ENCODE data around the gene RNU2-63P. TPM values are rescaled to one million over a fixed set of nuclear protein-coding genes. Genes with fewer than 3 reads are reported as not detected.
"Not testable (repeated sequence)": the region's sequence is repeated elsewhere in the genome, so short reads cannot be mapped to it uniquely, and the experiment has no call there.

The RNU2-63P gene
- total RNA-seq, 2 experiments from 2014 or later = 12.6 to 13.1 TPM

DNA sequence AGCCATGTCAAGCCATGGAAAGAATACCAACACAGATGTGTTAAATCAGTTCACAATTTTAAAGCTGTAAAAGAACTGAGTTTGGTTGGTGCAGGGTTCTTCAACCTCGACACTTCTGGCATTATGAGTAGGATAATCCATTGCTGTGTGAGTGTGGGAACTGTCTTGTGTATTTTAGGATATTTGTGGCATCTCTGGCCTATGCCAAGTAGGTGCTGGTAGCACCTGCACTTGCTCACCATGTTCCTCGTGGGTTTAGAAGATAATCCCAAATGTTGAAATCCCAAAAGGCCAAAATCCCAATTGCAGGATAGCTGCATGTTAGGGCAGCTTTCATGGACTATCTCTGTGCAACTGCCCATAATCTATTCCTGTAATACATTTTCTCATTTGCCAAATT, 35.4 kb upstream of the RNU2-63P start:
- peaks cover 60% of the 10 kb centered on the region for H3K4me1 Mint-ChIP-seq (ENCODE audit: low read depth)
- H3K27ac Mint-ChIP-seq = no peak overlapping the region
- H3K9me3 Mint-ChIP-seq = no peaks in the 10 kb centered on the region
- no peak for DNase-seq
- intact Hi-C loops (cut with micrococcal nuclease) = loop anchor here (10.0 kb wide), 1 partner anchor 643 kb away; the partner anchor contains the start of gene RPIA
- H3K4me3 Mint-ChIP-seq = no peak overlapping the region
- H3K36me3 Mint-ChIP-seq (ENCODE audit: low read depth) = peaks cover 19% of the 10 kb centered on the region
- CTCF ChIA-PET = interaction anchor here (1.4 kb wide), 1 partner anchor 9 kb away, joined by 5 read pairs; no protein-coding TSS in a partner anchor
- no peaks in the 10 kb centered on the region for H3K27me3 Mint-ChIP-seq (ENCODE audit: low read depth)

DNA sequence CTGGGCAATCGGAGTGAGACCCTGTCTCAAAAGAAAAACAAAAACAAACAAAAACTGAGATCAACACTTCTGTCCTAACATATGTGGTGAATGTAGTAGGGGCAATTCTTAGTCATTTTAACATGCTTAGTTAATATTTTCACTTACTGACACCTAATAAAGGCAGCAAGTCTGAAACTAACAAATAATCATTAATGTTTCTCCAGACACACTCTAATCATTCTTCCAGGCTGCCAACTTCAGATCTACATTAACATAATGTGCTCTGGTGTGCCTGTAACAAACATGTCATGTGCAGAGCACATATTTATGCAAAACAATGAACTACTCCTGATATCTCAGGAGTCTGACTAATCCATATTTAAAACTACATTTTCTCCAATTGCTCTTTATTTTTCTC, 33.3 kb upstream of the RNU2-63P start:
- no peak overlapping the region for H3K4me3 Mint-ChIP-seq
- CTCF ChIA-PET = interaction anchor here (1.1 to 2.1 kb wide), 3 partner anchors 10 to 48 kb away, joined by 3 to 9 read pairs (median 5); no protein-coding TSS in a partner anchor
- no peak for DNase-seq
- H3K36me3 Mint-ChIP-seq (ENCODE audit: low read depth) = peaks cover 13% of the 10 kb centered on the region
- H3K27ac Mint-ChIP-seq = no peak overlapping the region
- no peaks in the 10 kb centered on the region for H3K9me3 Mint-ChIP-seq
- peaks cover 60% of the 10 kb centered on the region for H3K4me1 Mint-ChIP-seq (ENCODE audit: low read depth)
- no peaks in the 10 kb centered on the region for H3K27me3 Mint-ChIP-seq (ENCODE audit: low read depth)
- intact Hi-C loops (cut with micrococcal nuclease) = loop anchor here (10.0 kb wide), 1 partner anchor 645 kb away; the partner anchor contains the start of gene RPIA

DNA sequence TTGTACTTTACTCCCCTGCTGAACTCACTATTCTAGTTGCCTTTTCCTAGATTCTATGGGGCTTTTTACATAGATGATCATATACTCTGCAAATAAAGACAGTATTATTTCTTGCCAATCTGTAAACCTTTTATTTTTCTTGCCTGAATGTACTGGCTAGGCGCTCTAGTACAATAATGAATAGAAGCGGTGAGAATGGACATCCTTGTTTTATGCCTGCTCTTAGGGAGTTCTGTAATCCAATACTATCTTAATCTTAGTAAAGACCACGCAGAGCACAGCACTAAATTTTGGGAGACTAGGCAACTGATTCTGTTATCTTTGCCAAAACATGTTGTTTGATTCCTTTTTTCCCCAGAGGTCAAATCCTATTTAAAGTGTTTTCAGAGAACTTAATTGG, 32.2 kb upstream of the RNU2-63P start:
- no peak overlapping the region for H3K27ac Mint-ChIP-seq
- H3K36me3 Mint-ChIP-seq (ENCODE audit: low read depth) = peaks cover 10% of the 10 kb centered on the region
- no peak overlapping the region for H3K4me3 Mint-ChIP-seq
- CTCF ChIA-PET = interaction anchor here (1.1 kb wide), 1 partner anchor 11 kb away, joined by 4 read pairs; no protein-coding TSS in a partner anchor
- no peak for DNase-seq
- no peaks in the 10 kb centered on the region for H3K9me3 Mint-ChIP-seq
- no peaks in the 10 kb centered on the region for H3K27me3 Mint-ChIP-seq (ENCODE audit: low read depth)
- peaks cover 53% of the 10 kb centered on the region for H3K4me1 Mint-ChIP-seq (ENCODE audit: low read depth)
- intact Hi-C loops (cut with micrococcal nuclease) = no loop called here

DNA sequence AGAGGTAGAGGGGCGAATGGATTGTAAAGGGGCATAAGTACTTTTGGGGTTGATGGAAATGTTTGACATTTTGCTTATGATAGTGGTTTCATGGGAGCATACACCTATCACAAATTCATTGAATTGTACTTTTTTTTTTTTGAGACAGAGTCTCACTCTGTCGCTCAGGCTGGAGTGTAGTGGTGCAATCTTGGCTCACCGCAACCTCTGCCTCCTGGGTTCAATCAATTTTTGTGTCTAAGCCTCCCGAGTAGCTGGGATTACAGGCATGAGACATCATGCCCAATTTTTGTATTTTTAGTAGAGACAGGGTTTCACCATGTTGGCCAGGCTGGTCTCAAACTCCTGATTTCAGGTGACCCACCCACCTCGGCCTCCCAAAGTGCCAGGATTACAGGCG, 29.2 kb upstream of the RNU2-63P start:
- H3K4me3 Mint-ChIP-seq; DNase-seq; H3K27ac Mint-ChIP-seq; H3K27me3 Mint-ChIP-seq (ENCODE audit: low read depth); H3K36me3 Mint-ChIP-seq (ENCODE audit: low read depth); H3K9me3 Mint-ChIP-seq; intact Hi-C loops (cut with micrococcal nuclease): not testable (repeated sequence)
- CTCF ChIA-PET = interaction anchor here (3.7 kb wide), 1 partner anchor 14 kb away, joined by 16 read pairs; no protein-coding TSS in a partner anchor
- H3K4me1 Mint-ChIP-seq (ENCODE audit: low read depth) = peaks cover 43% of the 10 kb centered on the region

DNA sequence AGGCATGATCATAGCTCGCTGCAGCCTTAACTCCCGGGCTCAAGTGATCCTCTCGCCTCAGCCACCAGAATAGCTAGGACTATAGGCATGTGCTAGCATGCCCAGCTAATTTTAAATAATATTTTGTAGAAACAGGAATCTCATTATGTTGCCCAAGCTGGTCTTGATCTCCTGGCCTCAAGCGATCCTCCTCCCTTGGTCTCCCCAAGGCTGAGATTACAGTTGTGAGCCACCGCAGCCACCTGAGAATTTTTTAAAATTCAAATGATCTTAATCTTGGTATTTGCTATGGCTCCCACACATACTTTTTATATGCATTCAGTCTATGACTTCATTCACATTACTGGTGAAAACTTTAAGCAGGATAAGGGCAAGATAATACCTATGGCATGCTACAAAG, 26.1 kb upstream of the RNU2-63P start:
- H3K9me3 Mint-ChIP-seq = no peaks in the 10 kb centered on the region
- H3K4me1 Mint-ChIP-seq (ENCODE audit: low read depth) = peaks cover 51% of the 10 kb centered on the region
- DNase-seq = no peak
- H3K27me3 Mint-ChIP-seq (ENCODE audit: low read depth) = no peaks in the 10 kb centered on the region
- intact Hi-C loops (cut with micrococcal nuclease) = no loop called here
- no peak overlapping the region for H3K4me3 Mint-ChIP-seq
- H3K36me3 Mint-ChIP-seq (ENCODE audit: low read depth) = no peaks in the 10 kb centered on the region
- H3K27ac Mint-ChIP-seq = no peak overlapping the region
- CTCF ChIA-PET = no interaction called here

DNA sequence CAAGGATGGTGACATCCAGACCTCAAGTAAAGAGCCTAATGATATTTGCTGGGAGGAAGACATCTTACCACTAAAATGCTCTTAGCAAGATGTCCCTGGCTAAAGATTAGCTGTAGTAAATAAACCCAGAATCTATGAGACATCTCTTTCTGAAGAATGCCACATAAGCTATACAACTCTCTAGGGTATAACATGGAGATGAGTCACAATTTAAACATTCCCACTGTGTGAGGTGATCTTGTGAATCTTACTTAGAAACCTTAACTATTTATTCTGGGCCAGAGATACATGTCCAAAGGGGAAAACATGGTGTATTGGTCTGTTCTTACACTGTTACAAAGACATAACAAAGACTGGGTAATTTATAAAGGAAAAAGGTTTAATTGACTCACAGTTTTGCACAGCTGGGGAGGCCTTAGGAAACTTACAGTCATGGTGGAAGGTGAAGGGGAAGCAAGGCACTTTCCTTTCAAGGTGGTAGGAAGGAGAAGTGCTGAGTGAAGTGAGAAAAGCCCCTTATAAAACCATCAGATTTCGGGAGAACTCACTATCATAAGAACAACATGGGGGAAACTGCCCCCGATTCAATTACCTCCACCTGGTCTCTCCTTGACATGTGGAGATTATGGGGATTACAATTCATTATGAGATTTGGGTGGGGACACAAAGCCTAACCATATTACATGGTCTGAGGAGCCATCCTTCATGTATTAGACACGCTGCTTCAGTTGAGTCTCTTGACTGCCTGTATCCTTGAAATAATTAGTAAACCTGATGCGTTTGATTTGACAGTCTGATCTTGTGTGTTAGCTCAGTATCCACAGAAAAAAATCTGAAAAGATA, 22.1 kb upstream of the RNU2-63P start:
- Mint-ChIP-seq H3K27ac (peak overlapping the region; percentile 62), H3K27me3 (ENCODE audit: low read depth) (no peaks in the 10 kb centered on the region), H3K36me3 (ENCODE audit: low read depth) (peaks cover 15% of the 10 kb centered on the region), H3K9me3 (no peaks in the 10 kb centered on the region), H3K4me3 (no peak overlapping the region), H3K4me1 (ENCODE audit: low read depth) (peaks cover 42% of the 10 kb centered on the region)
- CTCF ChIA-PET = interaction anchor here (0.8 kb wide), 1 partner anchor 20 kb away, joined by 3 read pairs; no protein-coding TSS in a partner anchor
- intact Hi-C loops (cut with micrococcal nuclease) = loop anchor here (1.0 to 2.0 kb wide), 2 partner anchors 14 to 16 kb away; no protein-coding TSS in a partner anchor
- no peak for DNase-seq

DNA sequence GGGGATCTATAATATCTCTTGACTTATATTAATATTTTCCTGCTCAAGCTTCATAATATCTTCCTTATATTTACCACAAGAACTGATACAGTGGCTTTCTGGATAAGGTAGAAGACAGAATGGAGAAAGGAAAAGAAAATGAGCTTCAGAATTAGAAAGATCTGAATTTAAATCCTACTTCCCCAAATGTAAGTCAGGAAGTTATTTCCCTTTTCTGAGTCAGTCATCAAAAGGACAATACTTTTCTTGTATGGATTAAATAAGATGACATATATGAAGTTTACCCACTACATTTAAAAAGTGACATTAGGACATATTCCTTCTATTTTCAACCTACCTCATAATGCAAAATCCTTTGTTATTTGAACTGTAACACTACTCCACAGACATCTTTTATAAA, 20.3 kb upstream of the RNU2-63P start:
- Mint-ChIP-seq H3K27me3 (ENCODE audit: low read depth) (no peaks in the 10 kb centered on the region), H3K4me3 (no peak overlapping the region), H3K4me1 (ENCODE audit: low read depth) (peaks cover 34% of the 10 kb centered on the region), H3K27ac (no peak overlapping the region), H3K9me3 (no peaks in the 10 kb centered on the region), H3K36me3 (ENCODE audit: low read depth) (peaks cover 15% of the 10 kb centered on the region)
- intact Hi-C loops (cut with micrococcal nuclease) = no loop called here
- no peak for DNase-seq
- CTCF ChIA-PET = interaction anchor here (0.6 to 1.0 kb wide), 3 partner anchors 12 to 25 kb away, joined by 4 read pairs; no protein-coding TSS in a partner anchor

DNA sequence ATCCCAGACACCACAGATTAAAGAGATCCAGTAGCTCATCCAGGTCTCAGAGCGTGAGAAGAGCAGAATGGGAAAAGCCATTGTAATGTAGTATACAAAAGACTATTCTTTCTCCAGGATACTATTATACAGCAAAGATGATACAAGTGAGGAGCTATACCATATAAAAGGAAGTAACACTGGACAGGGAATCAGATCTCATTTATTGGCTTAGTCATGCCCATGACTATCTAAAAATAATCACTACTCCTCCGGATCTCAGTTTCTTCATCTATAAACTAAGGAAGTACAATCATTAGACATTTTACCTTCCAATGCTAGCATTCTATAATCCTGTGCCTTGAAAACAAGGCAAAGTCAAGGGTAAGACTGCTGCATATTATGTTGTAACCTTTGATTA, 19.8 kb upstream of the RNU2-63P start:
- Mint-ChIP-seq H3K4me3 (no peak overlapping the region), H3K27ac (no peak overlapping the region), H3K4me1 (ENCODE audit: low read depth) (peaks cover 34% of the 10 kb centered on the region), H3K36me3 (ENCODE audit: low read depth) (peaks cover 15% of the 10 kb centered on the region), H3K9me3 (no peaks in the 10 kb centered on the region), H3K27me3 (ENCODE audit: low read depth) (no peaks in the 10 kb centered on the region)
- intact Hi-C loops (cut with micrococcal nuclease) = no loop called here
- no peak for DNase-seq
- CTCF ChIA-PET = interaction anchor here (1.0 kb wide), 1 partner anchor 24 kb away, joined by 4 read pairs; no protein-coding TSS in a partner anchor

DNA sequence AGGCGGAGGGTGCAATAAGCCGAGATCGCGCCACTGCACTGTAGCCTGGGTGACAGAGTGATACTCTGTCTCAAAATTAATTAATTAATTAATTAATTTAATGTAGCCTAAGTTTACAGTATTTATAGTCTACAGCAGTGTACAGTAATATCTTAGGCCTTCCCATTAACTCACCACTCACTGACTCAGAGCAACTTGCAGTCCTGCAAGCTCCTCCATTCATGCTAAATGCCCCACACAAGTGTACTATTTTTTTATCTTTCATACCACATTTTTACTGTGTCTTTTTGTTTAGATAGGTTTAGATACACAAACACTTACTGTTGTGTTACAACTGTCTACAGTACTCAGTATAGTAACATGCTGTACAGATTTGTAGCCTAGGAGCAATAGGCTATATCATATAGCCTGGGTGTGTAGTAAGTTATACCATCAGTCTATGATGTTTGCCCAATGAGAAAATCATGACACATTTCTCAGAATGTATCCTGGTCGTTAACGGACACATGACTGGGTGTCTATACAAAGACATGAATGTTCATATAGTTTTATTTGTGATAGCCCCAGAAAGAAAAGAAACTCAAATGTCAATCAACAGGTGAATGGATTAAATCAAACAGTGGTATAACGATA, 15.8 kb upstream of the RNU2-63P start:
- no peak overlapping the region for H3K4me3 Mint-ChIP-seq
- no peaks in the 10 kb centered on the region for H3K9me3 Mint-ChIP-seq
- peaks cover 19% of the 10 kb centered on the region for H3K4me1 Mint-ChIP-seq (ENCODE audit: low read depth)
- intact Hi-C loops (cut with micrococcal nuclease) = no loop called here
- no peaks in the 10 kb centered on the region for H3K27me3 Mint-ChIP-seq (ENCODE audit: low read depth)
- DNase-seq = no peak
- CTCF ChIA-PET = interaction anchor here (0.6 to 1.0 kb wide), 2 partner anchors 14 to 29 kb away, joined by 3 read pairs; no protein-coding TSS in a partner anchor
- peaks cover 26% of the 10 kb centered on the region for H3K36me3 Mint-ChIP-seq (ENCODE audit: low read depth)
- H3K27ac Mint-ChIP-seq = no peak overlapping the region

DNA sequence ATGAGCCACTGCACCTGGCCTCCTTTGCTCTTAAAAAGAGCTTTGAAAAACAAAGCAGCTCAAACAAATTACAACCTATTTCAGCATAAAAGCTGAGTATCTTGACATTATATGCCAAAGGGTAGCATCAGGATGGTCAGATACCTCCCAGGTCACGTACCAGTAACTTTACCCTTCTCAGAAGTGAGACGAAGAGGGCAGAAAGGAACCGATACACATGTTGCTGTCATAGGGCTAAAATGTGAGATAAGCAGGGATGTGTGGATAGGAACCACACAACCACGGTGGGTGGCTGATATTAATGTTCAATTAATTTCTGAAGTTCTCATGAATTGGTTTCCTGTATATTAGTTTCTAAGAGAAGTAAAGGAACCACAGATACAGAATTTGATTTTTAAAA, 12.6 kb upstream of the RNU2-63P start:
- Mint-ChIP-seq H3K4me3 (no peak overlapping the region), H3K27me3 (ENCODE audit: low read depth) (no peaks in the 10 kb centered on the region), H3K9me3 (no peaks in the 10 kb centered on the region), H3K4me1 (ENCODE audit: low read depth) (peaks cover 12% of the 10 kb centered on the region), H3K36me3 (ENCODE audit: low read depth) (peaks cover 14% of the 10 kb centered on the region), H3K27ac (no peak overlapping the region)
- DNase-seq = no peak
- CTCF ChIA-PET = no interaction called here
- intact Hi-C loops (cut with micrococcal nuclease) = no loop called here

DNA sequence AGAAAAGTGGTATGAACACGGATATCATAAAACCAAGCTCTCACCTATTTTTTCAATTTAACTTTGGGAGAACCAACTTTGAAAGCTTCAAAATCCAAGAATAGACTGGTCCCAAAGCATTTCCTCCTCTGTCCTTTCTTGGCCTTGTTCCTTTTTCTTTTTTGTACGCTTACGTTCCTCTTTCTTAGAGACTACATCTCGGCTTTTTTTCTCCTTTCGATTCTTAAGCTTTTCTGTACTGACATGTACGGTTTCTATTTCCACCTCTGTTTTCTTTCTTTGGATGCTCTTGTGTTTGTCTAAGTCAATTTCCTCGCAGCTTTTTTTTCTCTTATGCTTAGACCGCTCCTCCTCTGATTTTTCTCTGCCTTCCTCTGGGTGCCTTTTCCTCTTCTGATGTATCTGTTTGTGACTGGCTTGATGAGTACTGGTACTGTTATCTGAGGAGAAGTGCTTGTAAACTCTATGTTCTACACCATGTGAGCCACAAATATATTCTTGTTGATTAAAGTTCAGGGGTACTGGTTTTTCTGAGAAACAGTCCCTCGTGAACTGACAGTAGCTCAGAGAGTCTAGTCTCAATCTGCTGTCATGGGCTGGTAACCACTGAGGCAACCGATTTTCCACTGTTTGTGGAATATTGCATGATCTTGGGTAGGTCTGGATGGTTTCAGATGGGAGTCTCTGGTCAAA, 11.5 kb upstream of the RNU2-63P start:
- CTCF ChIA-PET = no interaction called here
- Mint-ChIP-seq H3K9me3 (no peaks in the 10 kb centered on the region), H3K27ac (peak overlapping the region; percentile 68), H3K27me3 (ENCODE audit: low read depth) (no peaks in the 10 kb centered on the region), H3K36me3 (ENCODE audit: low read depth) (peaks cover 11% of the 10 kb centered on the region), H3K4me3 (peak overlapping the region; percentile 66), H3K4me1 (ENCODE audit: low read depth) (peaks cover 12% of the 10 kb centered on the region)
- intact Hi-C loops (cut with micrococcal nuclease) = loop anchor here (2.0 kb wide), 1 partner anchor 19 kb away; no protein-coding TSS in a partner anchor
- no peak for DNase-seq

DNA sequence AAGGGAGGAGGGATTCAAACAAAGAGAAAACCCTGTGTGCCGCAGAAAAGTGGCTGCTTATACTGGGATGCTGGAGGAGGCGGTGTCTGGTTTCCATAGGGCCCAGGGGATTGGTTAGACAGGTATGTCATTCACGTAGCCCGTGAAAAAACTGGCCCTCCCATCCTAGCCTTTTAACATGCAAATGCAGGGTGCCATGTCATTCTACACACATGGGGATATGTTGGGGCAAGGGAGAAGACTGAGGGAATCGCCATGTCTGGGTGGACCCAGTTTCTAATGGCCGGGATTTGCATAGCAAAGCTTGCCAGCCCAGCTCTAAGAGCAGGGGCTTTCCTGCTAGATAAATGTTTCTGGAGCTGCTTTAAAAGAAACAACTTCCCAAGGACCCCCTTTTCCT, 8.2 kb upstream of the RNU2-63P start:
- peaks cover under 1% of the 10 kb centered on the region for H3K9me3 Mint-ChIP-seq
- H3K27ac Mint-ChIP-seq = no peak overlapping the region
- DNase-seq = no peak
- no peaks in the 10 kb centered on the region for H3K27me3 Mint-ChIP-seq (ENCODE audit: low read depth)
- intact Hi-C loops (cut with micrococcal nuclease) = loop anchor here (2.0 kb wide), 1 partner anchor 14 kb away; no protein-coding TSS in a partner anchor
- H3K36me3 Mint-ChIP-seq (ENCODE audit: low read depth) = peaks cover 9% of the 10 kb centered on the region
- peaks cover 12% of the 10 kb centered on the region for H3K4me1 Mint-ChIP-seq (ENCODE audit: low read depth)
- CTCF ChIA-PET = no interaction called here
- H3K4me3 Mint-ChIP-seq = no peak overlapping the region
